Measurements from ENCODE around the gene VSIG10L.

Gene VSIG10L

GRCh38 chr19:51318687-51319648 lies 23.0 kb downstream of the VSIG10L start:
- DNase-seq (ENCODE audit: low spot score) = no peak

- DNase-seq (ENCODE audit: low spot score) = no peak
Observed at GRCh38 chr19:51317968-51318367, 24.0 kb downstream of the VSIG10L start.

GRCh38 chr19:51317376-51317775 lies 24.6 kb downstream of the VSIG10L start:
- DNase-seq (ENCODE audit: low spot score) = no peak

GRCh38 chr19:51316688-51317087 lies 25.3 kb downstream of the VSIG10L start:
- no peak for DNase-seq (ENCODE audit: low spot score)

- peak; percentile 29 for DNase-seq (ENCODE audit: low spot score)
Observed at GRCh38 chr19:51311351-51312257, 30.3 kb downstream of the VSIG10L start, which contains the start of gene IGLON5. TSS of gene IGLON5 (plus strand) at chr19:51311644. CDS start at chr19:51311848, 204 bp downstream.

GRCh38 chr19:51305479-51305878 lies 36.5 kb downstream of the VSIG10L start:
- DNase-seq (ENCODE audit: low spot score) = no peak

- no peak for DNase-seq (ENCODE audit: low spot score)
Observed at GRCh38 chr19:51301266-51301665, 40.7 kb downstream of the VSIG10L start.

GRCh38 chr19:51297406-51297805 lies 44.5 kb downstream of the VSIG10L start:
- no peak for DNase-seq (ENCODE audit: low spot score)

- DNase-seq (ENCODE audit: low spot score) = no peak
Observed at GRCh38 chr19:51296336-51297093, 45.4 kb downstream of the VSIG10L start.

GRCh38 chr19:51295382-51296126 lies 46.4 kb downstream of the VSIG10L start:
- no peak for DNase-seq (ENCODE audit: low spot score)

GRCh38 chr19:51294977-51295375 lies 47.0 kb downstream of the VSIG10L start:
- no peak for DNase-seq (ENCODE audit: low spot score)

GRCh38 chr19:51294211-51294976 lies 47.5 kb downstream of the VSIG10L start:
- no peak for DNase-seq (ENCODE audit: low spot score)

- DNase-seq (ENCODE audit: low spot score) = no peak
Observed at GRCh38 chr19:51293571-51294210, 48.2 kb downstream of the VSIG10L start.

- no peak for DNase-seq (ENCODE audit: low spot score)
Observed at GRCh38 chr19:51292971-51293370, 49.0 kb downstream of the VSIG10L start.

- DNase-seq (ENCODE audit: low spot score) = no peak
Observed at GRCh38 chr19:51289635-51290034, 52.3 kb downstream of the VSIG10L start.

GRCh38 chr19:51285682-51286081 lies 56.3 kb downstream of the VSIG10L start:
- DNase-seq (ENCODE audit: low spot score) = no peak

GRCh38 chr19:51282335-51282734 lies 59.6 kb downstream of the VSIG10L start:
- DNase-seq (ENCODE audit: low spot score) = no peak
